Trophoblast cell (in vitro differentiated cells and primary cell): ENCODE results near the gene ZNF132.
"Not testable (repeated sequence)": the region's sequence is repeated elsewhere in the genome, so short reads cannot be mapped to it uniquely, and the experiment has no call there.

Source experiments
- DNase-seq, 2 donors: peaks; one replicate each; pipeline ENCODE4 v3.0.0-alpha.2; 2016
- H2AFZ ChIP-seq: 2 replicates; pipeline ENCODE4 v1.6.1; 2013; ENCODE audit warnings: low read length, moderate library complexity, mild to moderate bottlenecking; ENCODE audit not compliant: insufficient read depth, poor library complexity
- H2AK5ac ChIP-seq: 2 replicates; pipeline ENCODE4 v1.6.1; 2013; ENCODE audit warnings: mild to moderate bottlenecking, low read length
- H2BK120ac ChIP-seq: 2 replicates; pipeline ENCODE4 v1.6.1; 2013; ENCODE audit warnings: low read length, mild to moderate bottlenecking, moderate library complexity; ENCODE audit not compliant: insufficient read depth, poor library complexity
- H2BK12ac ChIP-seq: 2 replicates; pipeline ENCODE4 v1.6.1; 2013; ENCODE audit warnings: mild to moderate bottlenecking, low read length, moderate library complexity
- H2BK5ac ChIP-seq: 2 replicates; pipeline ENCODE4 v1.6.1; 2013; ENCODE audit warnings: low read length, low read depth, moderate library complexity, mild to moderate bottlenecking; ENCODE audit not compliant: poor library complexity
- H3K14ac ChIP-seq: 2 replicates; pipeline ENCODE4 v1.6.1; 2013; ENCODE audit warnings: mild to moderate bottlenecking, low read length
- H3K18ac ChIP-seq: 2 replicates; pipeline ENCODE4 v1.6.1; 2013; ENCODE audit warnings: mild to moderate bottlenecking, low read length
- H3K23ac ChIP-seq: 2 replicates; pipeline ENCODE4 v1.6.1; 2013; ENCODE audit warnings: low read length
- H3K27ac ChIP-seq: 2 replicates; pipeline ENCODE4 v1.5.1; 2013; ENCODE audit warnings: low read depth, mild to moderate bottlenecking, inconsistent platforms, low read length, moderate library complexity
- H3K27me3 ChIP-seq: 2 replicates; pipeline ENCODE4 v1.6.1; 2013; ENCODE audit warnings: inconsistent platforms, mild to moderate bottlenecking, low read length, moderate library complexity; ENCODE audit not compliant: insufficient read depth
- H3K36me3 ChIP-seq, 2 experiments: 1 replicate in 1 of 2; 2 replicates in 1 of 2; pipeline ENCODE4 v1.6.1; 2013; ENCODE audit warnings: low read length in 2 of 2, mild to moderate bottlenecking in 2 of 2, moderate library complexity in 1 of 2; ENCODE audit not compliant: insufficient read depth in 2 of 2, control insufficient read depth in 1 of 2
- H3K4ac ChIP-seq: 2 replicates; pipeline ENCODE4 v1.6.1; 2013; ENCODE audit warnings: low read depth, mild to moderate bottlenecking, low read length, moderate library complexity
- H3K4me1 ChIP-seq, 2 experiments: 1 replicate in 1 of 2; 2 replicates in 1 of 2; pipeline ENCODE4 v1.6.1; 2013; ENCODE audit warnings: low read length in 2 of 2, mild to moderate bottlenecking in 2 of 2, moderate library complexity in 1 of 2; ENCODE audit not compliant: insufficient read depth in 2 of 2, control insufficient read depth in 1 of 2
- H3K4me2 ChIP-seq: 2 replicates; pipeline ENCODE4 v1.6.1; 2013; ENCODE audit warnings: inconsistent platforms, mild to moderate bottlenecking, low read length, moderate library complexity
- H3K4me3 ChIP-seq: 2 replicates; pipeline ENCODE4 v1.5.1; 2013; ENCODE audit warnings: mild to moderate bottlenecking, low read depth, low read length, inconsistent platforms
- H3K79me1 ChIP-seq: one replicate; pipeline ENCODE4 v1.6.1; 2013; ENCODE audit warnings: low read length
- H3K79me2 ChIP-seq: 2 replicates; pipeline ENCODE4 v1.6.1; 2013; ENCODE audit warnings: low read length, mild to moderate bottlenecking; ENCODE audit not compliant: control insufficient read depth, insufficient read depth, poor library complexity
- H3K9ac ChIP-seq: 2 replicates; pipeline ENCODE4 v1.6.1; 2013; ENCODE audit warnings: mild to moderate bottlenecking, low read length
- H3K9me3 ChIP-seq: 2 replicates; pipeline ENCODE4 v1.6.1; 2013; ENCODE audit warnings: low read depth, mild to moderate bottlenecking, control low read depth, inconsistent platforms, low read length; ENCODE audit not compliant: insufficient read depth
- H4K12ac ChIP-seq: 2 replicates; pipeline ENCODE4 v1.6.1; 2013; ENCODE audit warnings: low read depth, mild to moderate bottlenecking, low read length, moderate library complexity
- H4K8ac ChIP-seq: 2 replicates; pipeline ENCODE4 v1.6.1; 2013; ENCODE audit warnings: low read depth, mild to moderate bottlenecking, low read length, moderate library complexity
- H4K91ac ChIP-seq: one replicate; pipeline ENCODE4 v1.6.1; 2013; ENCODE audit warnings: low read depth, mild to moderate bottlenecking, low read length, moderate library complexity
- WGBS: extraction: QIAGEN DNeasy Blood & Tissue Kit; methylation state at CpG from one replicate; pipeline ENCODE4 v1.1.7; 2013; ENCODE audit warnings: missing lambda C conversion rate; ENCODE audit not compliant: insufficient read length, insufficient coverage; ENCODE audit errors: extremely low coverage; 5-methylcytosine and 5-hydroxymethylcytosine counted together

Gene ZNF132

GRCh38 chr19:58406818-58407657, 32.9 kb downstream of the ZNF132 start:
- Histone ChIP-seq H2BK120ac (no peak overlapping the region), H3K27ac (no peak overlapping the region), H4K12ac (peak overlapping the region; percentile 62), H3K4me2 (peak overlapping the region; percentile 88), H3K36me3 (no peaks in the 10 kb centered on the region), H2AK5ac (peak overlapping the region; percentile 53), H3K4ac (peak overlapping the region; percentile 27), H4K91ac (peak overlapping the region; percentile 21), H2BK5ac (no peak overlapping the region), H3K23ac (no peak overlapping the region), H4K8ac (peak overlapping the region; percentile 70), H3K27me3 (no peaks in the 10 kb centered on the region), H3K9me3 (peaks cover 2% of the 10 kb centered on the region), H3K79me1 (peaks cover 12% of the 10 kb centered on the region), H3K4me3 (no peak overlapping the region), H3K14ac (peak overlapping the region; percentile 30), H2BK12ac (no peak overlapping the region), H2AFZ (peak overlapping the region; percentile 45), H3K4me1 (peaks cover 15% of the 10 kb centered on the region in 2 experiments), H3K9ac (peak overlapping the region; percentile 26), H3K79me2 (peaks cover 9% of the 10 kb centered on the region), H3K18ac (no peak overlapping the region)
- WGBS = no CpG with 5 or more reads among the region's 10 CpGs
- DNase-seq = peak in 1 of 2 donors; percentile 46

- not testable (repeated sequence) for H3K79me2 ChIP-seq, H3K4me3 ChIP-seq, H2AK5ac ChIP-seq, H3K18ac ChIP-seq, H4K12ac ChIP-seq, H3K14ac ChIP-seq, H3K4ac ChIP-seq, H2BK120ac ChIP-seq, H4K91ac ChIP-seq, H3K27me3 ChIP-seq, H2AFZ ChIP-seq, H3K9me3 ChIP-seq, H3K4me2 ChIP-seq, H4K8ac ChIP-seq, H3K9ac ChIP-seq, DNase-seq, H3K27ac ChIP-seq, H2BK5ac ChIP-seq, H3K36me3 ChIP-seq, H3K23ac ChIP-seq, H2BK12ac ChIP-seq
- peaks cover 17 to 20% of the 10 kb centered on the region in 2 experiments for H3K4me1 ChIP-seq
- no CpG with 5 or more reads among the region's 5 CpGs for WGBS
- peaks cover 16% of the 10 kb centered on the region for H3K79me1 ChIP-seq
Measured at GRCh38 chr19:58403920-58404478, 36.0 kb downstream of the ZNF132 start.

GRCh38 chr19:58401840-58402421, 38.0 kb downstream of the ZNF132 start:
- Histone ChIP-seq H3K4me1 (peaks cover 9 to 11% of the 10 kb centered on the region in 2 experiments), H4K12ac (no peak overlapping the region), H4K8ac (peak overlapping the region; percentile 50), H2BK120ac (no peak overlapping the region), H2AFZ (no peak overlapping the region), H3K79me2 (no peaks in the 10 kb centered on the region), H3K14ac (no peak overlapping the region), H3K27me3 (peaks cover 4% of the 10 kb centered on the region), H3K9me3 (peaks cover 2% of the 10 kb centered on the region), H4K91ac (no peak overlapping the region), H3K18ac (no peak overlapping the region), H3K4me2 (peak overlapping the region; percentile 66), H2BK5ac (no peak overlapping the region), H3K23ac (no peak overlapping the region), H3K9ac (no peak overlapping the region), H3K36me3 (peaks cover 0 to 3% of the 10 kb centered on the region in 2 experiments), H3K79me1 (peaks cover 6% of the 10 kb centered on the region), H3K4ac (peak overlapping the region; percentile 50), H2BK12ac (peak overlapping the region; percentile 22), H3K4me3 (peak overlapping the region; percentile 19), H2AK5ac (peak overlapping the region; percentile 73), H3K27ac (no peak overlapping the region)
- DNase-seq = no peak
- no CpG with 5 or more reads among the region's 23 CpGs for WGBS

- Histone ChIP-seq H3K9ac (peak overlapping the region; percentile 14), H2BK12ac (peak overlapping the region; percentile 31), H3K27ac (peak overlapping the region; percentile 23), H4K12ac (peak overlapping the region; percentile 1), H3K79me2 (peaks cover under 1% of the 10 kb centered on the region), H3K14ac (peak overlapping the region; percentile 54), H2AK5ac (peak overlapping the region; percentile 25), H3K4me3 (peak overlapping the region; percentile 74), H3K23ac (no peak overlapping the region), H3K27me3 (peaks cover 11% of the 10 kb centered on the region), H3K4me2 (peak overlapping the region; percentile 61), H3K18ac (peak overlapping the region; percentile 19), H2BK120ac (peak overlapping the region; percentile 20), H2BK5ac (peak overlapping the region; percentile 29), H4K91ac (peak overlapping the region; percentile 47), H3K9me3 (no peaks in the 10 kb centered on the region), H3K79me1 (peaks cover 7% of the 10 kb centered on the region), H3K4ac (no peak overlapping the region), H3K4me1 (peaks cover 12 to 17% of the 10 kb centered on the region in 2 experiments), H3K36me3 (peaks cover 0 to 3% of the 10 kb centered on the region in 2 experiments), H2AFZ (peak overlapping the region; percentile 66), H4K8ac (peak overlapping the region; percentile 68)
- WGBS = no CpG with 5 or more reads among the region's 80 CpGs
- DNase-seq = peak; percentile 100
Measured at GRCh38 chr19:58400916-58401839, 38.8 kb downstream of the ZNF132 start.
